Mononuclear cell (primary cell): ENCODE measurements around the gene ADGRG7. TPM values are rescaled to one million over a fixed set of nuclear protein-coding genes. Genes with fewer than 3 reads are reported as not detected.

Experiments
- H3K27me3 ChIP-seq: 2 replicates; pipeline ENCODE4 v1.6.0; 2011; ENCODE audit warnings: low read length, control low read depth; ENCODE audit not compliant: insufficient read depth
- H3K4me1 ChIP-seq: 2 replicates; pipeline ENCODE4 v1.5.1; 2011; ENCODE audit warnings: mild to moderate bottlenecking, low read length, control low read depth; ENCODE audit not compliant: insufficient read depth
- H3K4me3 ChIP-seq: 2 replicates; pipeline ENCODE4 v1.5.1; 2011; ENCODE audit warnings: mild to moderate bottlenecking, low read length, moderate library complexity
- H3K9me3 ChIP-seq: 2 replicates; pipeline ENCODE4 v1.5.1; 2011; ENCODE audit warnings: low read depth, mild to moderate bottlenecking, control low read depth, low read length
- total RNA-seq: library from RNA; depleted of rRNA; stranded (reverse); fragments of >200 nt; gene quantifications from one replicate; pipeline ENCODE4 v1.2.3, GENCODE V29; 2012

Gene ADGRG7
- total RNA-seq, 1 donor: not detected

DNA sequence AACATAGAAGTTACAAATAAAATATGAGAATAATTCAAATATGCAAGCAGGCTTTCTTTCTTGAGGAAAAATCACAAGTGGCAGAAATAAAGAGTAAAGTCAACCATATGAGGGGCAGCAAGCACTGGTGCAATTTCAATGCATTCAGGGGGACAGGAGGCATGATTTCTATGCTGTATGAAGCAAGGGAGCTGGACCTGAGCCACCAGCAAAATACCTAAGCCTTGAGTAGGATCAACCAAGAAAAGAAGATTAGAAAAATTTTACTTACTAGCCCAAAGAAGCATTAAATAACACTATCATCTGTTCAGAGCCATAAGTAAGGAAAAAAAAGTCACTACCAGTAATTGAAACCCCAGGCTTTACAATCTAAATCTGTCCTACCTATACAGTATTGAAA, 6.3 kb downstream of the ADGRG7 start:
- no peaks in the 10 kb centered on the region for H3K9me3 ChIP-seq
- peaks cover 3% of the 10 kb centered on the region for H3K27me3 ChIP-seq
- no peaks in the 10 kb centered on the region for H3K4me1 ChIP-seq
- H3K4me3 ChIP-seq: no peak overlapping the region

DNA sequence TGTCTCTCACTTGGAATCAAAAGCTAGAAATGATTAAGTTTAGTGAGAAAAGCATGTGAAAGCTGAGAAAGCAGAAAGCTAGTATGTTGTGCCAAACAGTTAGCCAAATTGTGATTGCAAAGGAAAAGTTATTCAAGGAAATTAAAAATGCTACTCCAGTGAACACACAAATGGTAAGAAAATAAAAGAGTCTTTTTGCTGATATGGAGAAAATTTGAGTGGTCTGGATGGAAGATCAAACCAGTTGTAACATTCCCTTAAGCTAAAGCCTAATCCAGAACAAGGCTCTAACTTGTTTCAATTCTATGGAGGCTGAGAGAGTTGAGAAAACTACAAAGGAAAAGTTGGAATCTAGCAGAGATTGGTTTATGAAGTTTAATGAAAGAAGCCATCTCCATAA, 11.8 kb downstream of the ADGRG7 start:
- Histone ChIP-seq H3K4me1 (no peaks in the 10 kb centered on the region), H3K4me3 (no peak overlapping the region), H3K9me3 (no peaks in the 10 kb centered on the region), H3K27me3 (peaks cover 3% of the 10 kb centered on the region)

- H3K4me1 ChIP-seq: no peaks in the 10 kb centered on the region
- H3K9me3 ChIP-seq: no peaks in the 10 kb centered on the region
- no peaks in the 10 kb centered on the region for H3K27me3 ChIP-seq
- no peak overlapping the region for H3K4me3 ChIP-seq
Measured at GRCh38 chr3:100627491-100627890, 18.1 kb downstream of the ADGRG7 start.

- no peaks in the 10 kb centered on the region for H3K9me3 ChIP-seq
- H3K27me3 ChIP-seq: no peaks in the 10 kb centered on the region
- H3K4me1 ChIP-seq: no peaks in the 10 kb centered on the region
- H3K4me3 ChIP-seq: no peak overlapping the region
Measured at GRCh38 chr3:100629421-100630127, 20.2 kb downstream of the ADGRG7 start.

GRCh38 chr3:100630664-100631063, 21.3 kb downstream of the ADGRG7 start:
- Histone ChIP-seq H3K27me3 (no peaks in the 10 kb centered on the region), H3K4me3 (no peak overlapping the region), H3K9me3 (no peaks in the 10 kb centered on the region), H3K4me1 (no peaks in the 10 kb centered on the region)

GRCh38 chr3:100631236-100631635, 21.8 kb downstream of the ADGRG7 start:
- Histone ChIP-seq H3K4me1 (no peaks in the 10 kb centered on the region), H3K27me3 (no peaks in the 10 kb centered on the region), H3K4me3 (no peak overlapping the region), H3K9me3 (no peaks in the 10 kb centered on the region)

GRCh38 chr3:100634493-100635272, 25.3 kb downstream of the ADGRG7 start:
- no peaks in the 10 kb centered on the region for H3K4me1 ChIP-seq
- H3K4me3 ChIP-seq: no peak overlapping the region
- no peaks in the 10 kb centered on the region for H3K27me3 ChIP-seq
- H3K9me3 ChIP-seq: no peaks in the 10 kb centered on the region

- Histone ChIP-seq H3K4me1 (no peaks in the 10 kb centered on the region), H3K27me3 (no peaks in the 10 kb centered on the region), H3K4me3 (no peak overlapping the region), H3K9me3 (no peaks in the 10 kb centered on the region)
Measured at GRCh38 chr3:100635273-100635701, 25.9 kb downstream of the ADGRG7 start.

DNA sequence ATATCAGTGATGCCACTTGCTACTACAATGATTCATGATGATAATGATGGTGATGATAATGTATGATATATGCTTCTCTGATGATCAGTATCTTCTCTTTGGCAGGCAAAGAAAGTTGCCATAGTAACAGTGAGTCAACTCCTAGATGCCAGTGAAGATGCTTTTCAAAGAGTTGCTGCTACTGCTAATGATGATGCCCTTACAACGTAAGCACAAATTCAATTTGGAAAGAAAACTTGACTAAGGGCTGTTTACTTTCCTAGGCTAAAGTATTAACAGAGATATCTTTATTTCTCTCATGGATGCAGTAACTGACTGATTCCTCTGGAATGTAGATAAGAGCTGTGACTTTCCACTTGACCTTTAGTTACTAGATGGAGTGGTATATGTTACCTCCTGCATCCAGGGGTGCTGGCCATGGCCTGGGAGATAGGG, 27.8 kb downstream of the ADGRG7 start:
- no peak overlapping the region for H3K4me3 ChIP-seq
- H3K4me1 ChIP-seq: peaks cover 8% of the 10 kb centered on the region
- no peaks in the 10 kb centered on the region for H3K9me3 ChIP-seq
- no peaks in the 10 kb centered on the region for H3K27me3 ChIP-seq

DNA sequence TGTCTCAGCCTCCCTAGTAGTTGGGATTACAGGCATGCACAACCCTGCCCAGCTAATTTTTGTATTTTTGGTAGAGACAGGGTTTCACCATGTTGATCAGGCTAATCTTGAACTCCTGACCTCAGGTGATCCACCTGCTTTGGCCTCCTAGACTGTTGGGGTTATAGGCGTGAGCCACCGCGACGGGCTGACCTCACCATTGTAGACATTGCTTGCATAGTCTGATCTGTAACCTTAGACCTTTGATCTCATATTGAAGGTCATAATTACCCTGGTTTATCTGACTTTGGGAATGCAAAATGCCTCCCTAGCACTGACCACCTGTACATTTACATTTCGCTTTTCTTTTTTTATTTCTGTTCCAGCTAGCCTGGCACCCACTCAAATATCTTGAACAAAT, 31.2 kb downstream of the ADGRG7 start:
- no peaks in the 10 kb centered on the region for H3K9me3 ChIP-seq
- H3K4me3 ChIP-seq: no peak overlapping the region
- peaks cover 8% of the 10 kb centered on the region for H3K4me1 ChIP-seq
- no peaks in the 10 kb centered on the region for H3K27me3 ChIP-seq

GRCh38 chr3:100641471-100642032, 32.2 kb downstream of the ADGRG7 start:
- H3K27me3 ChIP-seq: no peaks in the 10 kb centered on the region
- no peak overlapping the region for H3K4me3 ChIP-seq
- H3K9me3 ChIP-seq: no peaks in the 10 kb centered on the region
- H3K4me1 ChIP-seq: peaks cover 8% of the 10 kb centered on the region

DNA sequence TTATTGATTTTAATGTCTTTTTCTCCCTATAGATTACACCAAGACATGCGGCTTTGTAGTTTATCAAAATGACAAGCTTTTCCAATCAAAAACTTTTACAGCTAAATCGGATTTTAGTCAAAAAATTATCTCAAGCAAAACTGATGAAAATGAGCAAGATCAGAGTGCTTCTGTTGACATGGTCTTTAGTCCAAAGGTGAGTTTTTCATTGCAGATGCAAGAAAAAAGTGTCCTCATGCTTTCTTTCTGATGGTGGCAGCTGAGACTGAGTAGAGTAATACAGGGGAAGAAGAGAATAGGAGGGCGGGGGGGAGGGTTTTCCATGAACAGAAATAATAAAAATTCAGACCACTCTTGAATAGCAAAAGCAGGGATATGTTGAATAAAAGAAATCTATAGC, 36.5 kb downstream of the ADGRG7 start:
- Histone ChIP-seq H3K4me3 (no peak overlapping the region), H3K4me1 (peaks cover 9% of the 10 kb centered on the region), H3K9me3 (no peaks in the 10 kb centered on the region), H3K27me3 (no peaks in the 10 kb centered on the region)

GRCh38 chr3:100647171-100647570, 37.8 kb downstream of the ADGRG7 start:
- H3K27me3 ChIP-seq: no peaks in the 10 kb centered on the region
- no peaks in the 10 kb centered on the region for H3K9me3 ChIP-seq
- no peak overlapping the region for H3K4me3 ChIP-seq
- H3K4me1 ChIP-seq: peaks cover 7% of the 10 kb centered on the region

GRCh38 chr3:100647657-100648056, 38.3 kb downstream of the ADGRG7 start:
- no peak overlapping the region for H3K4me3 ChIP-seq
- no peaks in the 10 kb centered on the region for H3K27me3 ChIP-seq
- peaks cover 7% of the 10 kb centered on the region for H3K4me1 ChIP-seq
- H3K9me3 ChIP-seq: no peaks in the 10 kb centered on the region
